IMR-90 (cell line): Measurements from ENCODE around the gene OVCH1. TPM values are rescaled to one million over a fixed set of nuclear protein-coding genes. Genes with fewer than 3 reads are reported as not detected.
A peak's percentile ranks its signal among the peaks of the same experiment; 100 is the strongest.

ENCODE experiments used
- ATAC-seq: fragments of 200-7000 bp; cut with Tn5 transposase; 2 replicates; pipeline ENCODE4 v1.9.1; 2020; ENCODE audit warnings: low read depth, mild to moderate bottlenecking, moderate library complexity
- BruUV-seq: library from RNA; stranded (reverse); fragments of 400-500 nt; replicated peaks from 2 replicates; lab custom pipeline; 2021; lab: Mats Ljungman, UMichigan
- CTCF ChIA-PET: fragments of 300-600 bp; formaldehyde crosslinking; extraction: SDS; loops from one replicate; lab custom pipeline; 2021; ENCODE audit warnings: antibody characterized with exemption; lab: Yijun Ruan, JAX
- POLR2A ChIA-PET: fragments of 300-600 bp; sonication (Branson Sonifier 250); formaldehyde crosslinking; loops from one replicate; lab custom pipeline; 2022; ENCODE audit warnings: antibody characterized with exemption; ENCODE audit not compliant: unreplicated experiment; lab: Charles Lee
- DNase-seq: peaks from one replicate; pipeline ENCODE4 v3.0.0; 2013
- H2AFZ ChIP-seq: replicated peaks from 2 replicates; pipeline ENCODE3; 2013; ENCODE audit warnings: low read length, mild to moderate bottlenecking; ENCODE audit not compliant: poor library complexity
- H2AK5ac ChIP-seq: 2 replicates; pipeline ENCODE4 v1.6.1; 2013; ENCODE audit warnings: low read depth, low read length, inconsistent platforms
- H2AK9ac ChIP-seq: replicated peaks from 2 replicates; pipeline ENCODE3; 2013; ENCODE audit warnings: mild to moderate bottlenecking, low read depth, low read length, moderate library complexity; ENCODE audit not compliant: poor library complexity
- H2BK120ac ChIP-seq: 2 replicates; pipeline ENCODE4 v1.6.1; 2013; ENCODE audit warnings: low read depth, low read length, inconsistent platforms
- H2BK15ac ChIP-seq: 3 replicates; pipeline ENCODE4 v1.6.1; 2013; ENCODE audit warnings: low read depth, low read length, inconsistent platforms
- H2BK20ac ChIP-seq: 2 replicates; pipeline ENCODE4 v1.6.1; 2013; ENCODE audit warnings: low read depth, mild to moderate bottlenecking, inconsistent platforms, low read length, moderate library complexity
- H2BK5ac ChIP-seq: 2 replicates; pipeline ENCODE4 v1.6.1; 2013; ENCODE audit warnings: mild to moderate bottlenecking, low read depth, low read length, inconsistent platforms; ENCODE audit not compliant: poor library complexity, severe bottlenecking
- H3K14ac ChIP-seq: replicated peaks from 2 replicates; pipeline ENCODE4 v1.6.1; 2013; ENCODE audit warnings: low read depth, low read length, inconsistent platforms
- H3K18ac ChIP-seq: 2 replicates; pipeline ENCODE4 v1.6.1; 2013; ENCODE audit warnings: low read depth, low read length, control low read depth
- H3K23ac ChIP-seq: 2 replicates; pipeline ENCODE4 v1.6.1; 2013; ENCODE audit warnings: low read depth, low read length, inconsistent platforms
- H3K27ac ChIP-seq: 2 replicates; pipeline ENCODE4 v1.5.1; 2013; ENCODE audit warnings: mild to moderate bottlenecking, control low read depth, low read length; ENCODE audit not compliant: insufficient read depth
- H3K27me3 ChIP-seq: 2 replicates; pipeline ENCODE4 v1.6.1; 2013; ENCODE audit warnings: low read length; ENCODE audit not compliant: control insufficient read depth, insufficient read depth
- H3K36me3 ChIP-seq: 2 replicates; pipeline ENCODE4 v1.6.1; 2013; ENCODE audit warnings: low read length, mixed read lengths; ENCODE audit not compliant: control insufficient read depth, insufficient read depth
- H3K4ac ChIP-seq: 2 replicates; pipeline ENCODE4 v1.6.1; 2013; ENCODE audit warnings: low read depth, low read length, inconsistent platforms
- H3K4me1 ChIP-seq: 2 replicates; pipeline ENCODE4 v1.6.1; 2013; ENCODE audit warnings: low read length, mixed read lengths; ENCODE audit not compliant: control insufficient read depth, insufficient read depth
- H3K4me2 ChIP-seq: 2 replicates; pipeline ENCODE4 v1.6.1; 2013; ENCODE audit warnings: low read depth, mild to moderate bottlenecking, control low read depth, low read length, moderate library complexity
- H3K4me3 ChIP-seq: 2 replicates; pipeline ENCODE4 v1.5.1; 2013; ENCODE audit warnings: low read depth, mild to moderate bottlenecking, control low read depth, low read length, moderate library complexity; ENCODE audit not compliant: insufficient read depth
- H3K56ac ChIP-seq: 2 replicates; pipeline ENCODE4 v1.6.1; 2013; ENCODE audit warnings: low read length, inconsistent platforms; ENCODE audit not compliant: insufficient read depth; ENCODE audit errors: extremely low read depth
- H3K79me1 ChIP-seq, 2 experiments: 2 replicates each; pipeline ENCODE4 v1.6.1; 2013; ENCODE audit warnings: low read length in 2 of 2, inconsistent platforms in 1 of 2, low read depth in 1 of 2
- H3K9ac ChIP-seq: 2 replicates; pipeline ENCODE4 v1.6.1; 2013; ENCODE audit warnings: low read depth, low read length, control low read depth
- H3K9me1 ChIP-seq: 2 replicates; pipeline ENCODE4 v1.6.1; 2013; ENCODE audit warnings: low read length, inconsistent platforms; ENCODE audit not compliant: insufficient read depth
- H3K9me3 ChIP-seq: 2 replicates; pipeline ENCODE4 v1.6.1; 2013; ENCODE audit warnings: low read length; ENCODE audit not compliant: control insufficient read depth, insufficient read depth
- H4K20me1 ChIP-seq: 2 replicates; pipeline ENCODE4 v1.6.1; 2013; ENCODE audit warnings: low read length, inconsistent platforms; ENCODE audit not compliant: insufficient read depth
- H4K5ac ChIP-seq: 2 replicates; pipeline ENCODE4 v1.6.1; 2013; ENCODE audit warnings: mild to moderate bottlenecking, low read depth, low read length, control low read depth
- H4K8ac ChIP-seq, 2 experiments: 2 replicates each; pipeline ENCODE4 v1.6.1; 2013; ENCODE audit warnings: low read depth in 2 of 2, low read length in 2 of 2, control low read depth in 1 of 2, inconsistent platforms in 1 of 2
- H4K91ac ChIP-seq: 2 replicates; pipeline ENCODE4 v1.6.1; 2013; ENCODE audit warnings: low read depth, low read length, inconsistent platforms; ENCODE audit not compliant: insufficient read depth
- BHLHE40 ChIP-seq: fragments of 150-350 bp; IDR thresholded peaks from 2 replicates; pipeline ENCODE4 v1.6.1; 2016; ENCODE audit warnings: mild to moderate bottlenecking, low read depth, low read length
- FOS ChIP-seq: fragments of 150-350 bp; IDR thresholded peaks from 2 replicates; pipeline ENCODE4 v1.6.1; 2016; ENCODE audit warnings: low read depth, low read length
- MAFK ChIP-seq: IDR thresholded peaks from 2 replicates; pipeline ENCODE4 v1.6.1; 2012; ENCODE audit warnings: low read depth, low read length, improper control_type of control experiment
- MAZ ChIP-seq: IDR thresholded peaks from 2 replicates; pipeline ENCODE4 v1.6.1; 2012; ENCODE audit warnings: low read depth, mild to moderate bottlenecking, low read length, improper control_type of control experiment, moderate library complexity, borderline replicate concordance
- MXI1 ChIP-seq: IDR thresholded peaks from 2 replicates; pipeline ENCODE4 v1.6.1; 2012; ENCODE audit warnings: low read depth, mild to moderate bottlenecking, low read length, moderate library complexity, borderline replicate concordance
- NFE2L2 ChIP-seq: fragments of 150-350 bp; IDR thresholded peaks from 2 replicates; pipeline ENCODE4 v1.6.1; 2016; ENCODE audit warnings: low read depth, mild to moderate bottlenecking, low read length
- SMC3 ChIP-seq: fragments of 150-350 bp; IDR thresholded peaks from 2 replicates; pipeline ENCODE4 v1.6.1; 2016; ENCODE audit warnings: low read depth, mild to moderate bottlenecking, antibody characterized with exemption, low read length, moderate library complexity
- WGBS, 2 experiments: methylation state at CpG; one replicate each; pipeline versions ENCODE4 v1.1.5 to v1.1.7; 2013; ENCODE audit warnings: missing lambda C conversion rate in 2 of 2; ENCODE audit not compliant: insufficient read length in 1 of 2; ENCODE audit errors: extremely low coverage in 2 of 2; 5-methylcytosine and 5-hydroxymethylcytosine counted together
- dilution Hi-C: fragments of 300-500 bp; cut with HindIII; formaldehyde crosslinking; loops from one replicate; pipeline ENCODE4 v1.14.3; 2018; ENCODE audit warnings: low sequenced_read_pairs; ENCODE audit not compliant: unreplicated experiment
- in situ Hi-C: fragments of 300-500 bp; cut with MboI; formaldehyde crosslinking; loops from 3 replicates; pipeline ENCODE4 v1.14.3; 2019; ENCODE audit warnings: low sequenced_read_pairs, inconsistent platforms, mixed read lengths
- intact Hi-C: fragments of 100-400 bp; cut with micrococcal nuclease; formaldehyde crosslinking; loops from 2 replicates; pipeline ENCODE4 v1.10.0; 2022
- polyA plus RNA-seq, 3 experiments: library from polyadenylated mRNA; depleted of rRNA; stranded (reverse); fragments of >200 nt; gene quantifications; 2 replicates each; pipeline ENCODE4 v1.2.3, GENCODE V29; 2012; ENCODE audit warnings: low replicate concordance in 1 of 3
- total RNA-seq: library from RNA; depleted of rRNA; stranded (reverse); fragments of >200 nt; gene quantifications from 2 replicates; pipeline ENCODE4 v1.2.3, GENCODE V29; 2012

Gene OVCH1
- total and polyA plus RNA-seq, 2 of the 4 experiments (the other 2 are of a cell fraction) = 0.05 to 0.18 TPM

- Histone ChIP-seq H3K4me3 (no peak overlapping the region), H3K27ac (peak overlapping the region; percentile 56; the same call in 1 of the 2 replicates), H2AK9ac (no peak overlapping the region), H3K4me1 (peaks cover 5% of the 10 kb centered on the region), H3K14ac (no peak overlapping the region), H3K36me3 (peaks cover 12% of the 10 kb centered on the region), H3K56ac (0 out of 2 replicates have a peak overlapping the region, but pooled peaks have one; percentile 8), H2BK20ac (peak overlapping the region; percentile 21), H3K9me3 (no peaks in the 10 kb centered on the region), H2BK120ac (peak overlapping the region; percentile 52), H3K27me3 (no peaks in the 10 kb centered on the region), H3K4me2 (no peak overlapping the region), H2AK5ac (0 out of 2 replicates have a peak overlapping the region, but pooled peaks have one; percentile 26), H4K8ac (peak overlapping the region in 1 of 2 experiments; percentile 12; a peak in 1 of 4 replicates), H3K18ac (peak overlapping the region; percentile 27; the same call in 1 of the 2 replicates), H4K5ac (no peak overlapping the region), H2BK15ac (peak overlapping the region; percentile 8; the same call in 1 of the 3 replicates), H3K9me1 (peaks cover 19% of the 10 kb centered on the region; the same call in 1 of the 2 replicates), H4K91ac (peak overlapping the region; percentile 71), H4K20me1 (0 out of 2 replicates have a peak, but pooled peaks cover 4% of the 10 kb centered on the region), H3K23ac (0 out of 2 replicates have a peak overlapping the region, but pooled peaks have one; percentile 45), H3K4ac (peak overlapping the region; percentile 52), H3K9ac (no peak overlapping the region), H3K79me1 (peaks cover 0 to 7% of the 10 kb centered on the region in 2 experiments; a peak in 1 of 4 replicates), H2AFZ (no peak overlapping the region), H2BK5ac (peak overlapping the region; percentile 52)
- BruUV-seq = no TSS peak
- ATAC-seq = peak; percentile 53
- intact Hi-C loops = loop anchor here (5.0 to 10.0 kb wide), 2 partner anchors 209 to 928 kb away; no protein-coding TSS in a partner anchor
- 0 out of 2 replicates have a peak, but pooled peaks have one; percentile 8 for TF ChIP-seq MAFK
- peak; percentile 49; the same call in 1 of the 2 replicates for TF ChIP-seq FOS
- no peak for TF ChIP-seq MAZ
- no peak for TF ChIP-seq NFE2L2
- no peak for TF ChIP-seq MXI1
- TF ChIP-seq BHLHE40 = 0 out of 2 replicates have a peak, but pooled peaks have one; percentile 4
- TF ChIP-seq SMC3 = no peak
- ChIA-PET POLR2A (no interaction called here), CTCF (interaction anchor here (0.6 kb wide), 1 partner anchor 1329 kb away, joined by 5 read pairs; no protein-coding TSS in a partner anchor)
- WGBS, 2 experiments = no CpG with 5 or more reads among the region's 2 CpGs
- in situ Hi-C loops = loop anchor here (25.0 kb wide), 1 partner anchor 1296 kb away; no protein-coding TSS in a partner anchor
- DNase-seq = peak; percentile 68
- dilution Hi-C loops = no loop called here
Observed at GRCh38 chr12:29516431-29516875, 19.0 kb upstream of the OVCH1 start.
